Measurements from ENCODE around the gene XPNPEP2.

The XPNPEP2 gene

GRCh38 chrX:129755779-129756650 is 17.2 kb downstream of the XPNPEP2 start:
- no peak for DNase-seq

GRCh38 chrX:129759576-129760061 is 20.8 kb downstream of the XPNPEP2 start:
- peak; percentile 62 for DNase-seq

GRCh38 chrX:129760155-129760554 is 21.4 kb downstream of the XPNPEP2 start:
- peak; percentile 28 for DNase-seq

GRCh38 chrX:129760981-129761380 is 22.2 kb downstream of the XPNPEP2 start:
- DNase-seq, result no peak

GRCh38 chrX:129761596-129761995 is 22.8 kb downstream of the XPNPEP2 start:
- no peak for DNase-seq

GRCh38 chrX:129762448-129762847 is 23.7 kb downstream of the XPNPEP2 start:
- DNase-seq, result no peak

- DNase-seq, result no peak
Observed at GRCh38 chrX:129763666-129764065, 24.9 kb downstream of the XPNPEP2 start.

GRCh38 chrX:129768186-129768585 is 29.4 kb downstream of the XPNPEP2 start:
- DNase-seq, result no peak

- DNase-seq, result no peak
Observed at GRCh38 chrX:129768586-129769466, 30.0 kb downstream of the XPNPEP2 start.

GRCh38 chrX:129769467-129770154 is 30.8 kb downstream of the XPNPEP2 start:
- peak; percentile 54 for DNase-seq

- DNase-seq, result peak; percentile 22
Observed at GRCh38 chrX:129771266-129771995, 32.7 kb downstream of the XPNPEP2 start.

GRCh38 chrX:129772796-129773431 is 34.1 kb downstream of the XPNPEP2 start:
- DNase-seq, result peak; percentile 72

GRCh38 chrX:129773649-129774458 is 35.1 kb downstream of the XPNPEP2 start:
- DNase-seq, result no peak

GRCh38 chrX:129777218-129778030 is 38.6 kb downstream of the XPNPEP2 start:
- DNase-seq, result peak; percentile 69

GRCh38 chrX:129779086-129779672 is 40.4 kb downstream of the XPNPEP2 start:
- DNase-seq, result no peak

GRCh38 chrX:129779747-129780146 is 41.0 kb downstream of the XPNPEP2 start, which contains the start of gene SASH3:
TSS of gene SASH3 (plus strand) at chrX:129779949. CDS start at chrX:129780098, 149 bp downstream.
- DNase-seq, result peak; percentile 68

- no peak for DNase-seq
Observed at GRCh38 chrX:129780441-129781105, 41.8 kb downstream of the XPNPEP2 start.

GRCh38 chrX:129781134-129781672 is 42.4 kb downstream of the XPNPEP2 start:
- DNase-seq, result peak; percentile 69
